Measurements from ENCODE around the gene SENP7. TPM values are rescaled to one million over a fixed set of nuclear protein-coding genes. Genes with fewer than 3 reads are reported as not detected.

The SENP7 gene
- total and polyA plus RNA-seq, 12 donors, result 6.2 to 43.0 (median 12.4) TPM

DNA sequence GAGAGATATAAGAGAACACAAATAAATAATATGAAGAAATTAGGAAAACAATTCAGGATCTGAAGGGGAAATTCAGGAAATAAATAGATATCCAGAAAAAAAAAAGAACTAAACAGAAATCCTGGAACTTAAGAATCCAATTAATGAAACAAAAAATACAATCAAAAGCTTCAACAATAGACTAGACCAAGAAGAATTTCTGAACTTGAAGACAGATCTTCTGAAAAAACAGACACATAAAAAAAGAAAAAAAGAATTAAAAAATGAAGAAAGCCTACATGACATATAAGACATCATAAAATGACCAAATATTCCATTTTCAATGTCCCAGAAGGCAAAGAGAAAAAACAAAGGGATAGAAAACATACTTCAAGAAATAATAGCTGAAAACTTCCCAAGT, 124.3 kb downstream of the SENP7 start:
- Histone ChIP-seq H3K27ac (no peak overlapping the region), H3K9me3 (replicated peaks in 1 of 3) (peaks cover 0 to 13% (median 3%) of the 10 kb centered on the region in 3 donors), H3K36me3 (replicated peaks in 1 of 2) (no peaks in the 10 kb centered on the region), H3K4me1 (replicated peaks in 1 of 2) (no peaks in the 10 kb centered on the region), H3K27me3 (no peaks in the 10 kb centered on the region), H3K4me3 (no peak overlapping the region)
- intact Hi-C loops (cut with DNase I), result no loop called here
- no peak for DNase-seq
- no peak for TF ChIP-seq POLR2A (IDR thresholded peaks at IDR 0.05)
- TF ChIP-seq, protein P1, sequence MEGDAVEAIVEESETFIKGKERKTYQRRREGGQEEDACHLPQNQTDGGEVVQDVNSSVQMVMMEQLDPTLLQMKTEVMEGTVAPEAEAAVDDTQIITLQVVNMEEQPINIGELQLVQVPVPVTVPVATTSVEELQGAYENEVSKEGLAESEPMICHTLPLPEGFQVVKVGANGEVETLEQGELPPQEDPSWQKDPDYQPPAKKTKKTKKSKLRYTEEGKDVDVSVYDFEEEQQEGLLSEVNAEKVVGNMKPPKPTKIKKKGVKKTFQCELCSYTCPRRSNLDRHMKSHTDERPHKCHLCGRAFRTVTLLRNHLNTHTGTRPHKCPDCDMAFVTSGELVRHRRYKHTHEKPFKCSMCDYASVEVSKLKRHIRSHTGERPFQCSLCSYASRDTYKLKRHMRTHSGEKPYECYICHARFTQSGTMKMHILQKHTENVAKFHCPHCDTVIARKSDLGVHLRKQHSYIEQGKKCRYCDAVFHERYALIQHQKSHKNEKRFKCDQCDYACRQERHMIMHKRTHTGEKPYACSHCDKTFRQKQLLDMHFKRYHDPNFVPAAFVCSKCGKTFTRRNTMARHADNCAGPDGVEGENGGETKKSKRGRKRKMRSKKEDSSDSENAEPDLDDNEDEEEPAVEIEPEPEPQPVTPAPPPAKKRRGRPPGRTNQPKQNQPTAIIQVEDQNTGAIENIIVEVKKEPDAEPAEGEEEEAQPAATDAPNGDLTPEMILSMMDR (IDR thresholded peaks at IDR 0.05), result no peak

- TF ChIP-seq, protein P1 (IDR thresholded peaks at IDR 0.05), result no peak
- no peak for TF ChIP-seq POLR2A (IDR thresholded peaks at IDR 0.05)
- DNase-seq, result no peak
- intact Hi-C loops (cut with DNase I), result no loop called here
- Histone ChIP-seq H3K27ac (no peak overlapping the region), H3K9me3 (replicated peaks in 1 of 3) (peaks cover 0 to 13% (median 3%) of the 10 kb centered on the region in 3 donors), H3K36me3 (replicated peaks in 1 of 2) (no peaks in the 10 kb centered on the region), H3K4me3 (no peak overlapping the region), H3K4me1 (replicated peaks in 1 of 2) (no peaks in the 10 kb centered on the region), H3K27me3 (no peaks in the 10 kb centered on the region)
- 87 to 98% (median 95%) methylated on average over 4 to 5 of the region's 5 CpGs for WGBS, 4 donors
These were observed 125.7 kb downstream of the SENP7 start for GRCh38 chr3:101387351-101387750.

- no peaks in the 10 kb centered on the region for H3K36me3 ChIP-seq (replicated peaks in 1 of 2)
- intact Hi-C loops (cut with DNase I), result no loop called here
- H3K9me3 ChIP-seq (replicated peaks in 1 of 3), result peaks cover 0 to 13% (median 3%) of the 10 kb centered on the region in 3 donors
- 80 to 98% (median 94%) methylated on average over 2 to 10 of the region's 10 CpGs for WGBS, 4 donors
- no peak for TF ChIP-seq POLR2A (IDR thresholded peaks at IDR 0.05)
- TF ChIP-seq, protein P1 (IDR thresholded peaks at IDR 0.05), result no peak
- H3K27me3 ChIP-seq, result no peaks in the 10 kb centered on the region
- H3K27ac ChIP-seq, result no peak overlapping the region
- no peak for DNase-seq
- no peak overlapping the region for H3K4me3 ChIP-seq
- peaks cover 0 to 7% of the 10 kb centered on the region in 2 donors for H3K4me1 ChIP-seq (replicated peaks in 1 of 2)
These were observed 128.6 kb downstream of the SENP7 start for GRCh38 chr3:101384426-101384825.

DNA sequence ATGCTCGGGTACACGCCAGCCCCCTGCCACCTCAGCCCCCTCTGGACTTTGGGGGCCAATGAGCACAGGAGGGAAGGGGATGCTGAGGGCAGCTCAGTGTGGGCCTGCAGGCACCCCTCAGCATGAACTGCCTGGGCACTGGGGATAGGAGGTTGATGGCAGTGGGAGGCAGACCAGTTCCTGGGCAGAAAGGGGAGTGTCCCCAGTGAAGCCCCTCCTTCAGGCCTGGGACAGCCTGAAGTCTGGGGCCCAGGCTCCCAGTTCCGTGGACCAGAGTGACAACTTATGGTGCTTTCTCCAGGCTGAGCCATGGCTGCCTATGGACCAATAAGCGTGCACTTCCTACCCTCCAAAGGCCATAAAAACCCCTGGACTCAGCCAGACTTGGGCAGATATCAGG, 129.4 kb downstream of the SENP7 start:
- DNase-seq, result no peak
- peaks cover 0 to 9% of the 10 kb centered on the region in 2 donors for H3K4me1 ChIP-seq (replicated peaks in 1 of 2)
- intact Hi-C loops (cut with DNase I), result no loop called here
- TF ChIP-seq, protein P1 (IDR thresholded peaks at IDR 0.05), result no peak
- TF ChIP-seq POLR2A (IDR thresholded peaks at IDR 0.05), result no peak
- H3K4me3 ChIP-seq, result no peak overlapping the region
- WGBS, 4 donors, result 95 to 100% (median 99%) methylated on average over 2 to 4 of the region's 4 CpGs
- no peaks in the 10 kb centered on the region for H3K27me3 ChIP-seq
- peaks cover 0 to 5% (median 2%) of the 10 kb centered on the region in 3 donors for H3K9me3 ChIP-seq (replicated peaks in 1 of 3)
- no peak overlapping the region for H3K27ac ChIP-seq
- no peaks in the 10 kb centered on the region for H3K36me3 ChIP-seq (replicated peaks in 1 of 2)
